HepG2 (cell line): ENCODE results near the gene MAMDC2. TPM values are rescaled to one million over a fixed set of nuclear protein-coding genes. Genes with fewer than 3 reads are reported as not detected.

Experiments
- E2F5 ChIP-seq: sonication (generic); formaldehyde crosslinking; conservative IDR thresholded peaks from 2 replicates; pipeline ENCODE4 v1.4.0; 2020; ENCODE audit warnings: missing genetic modification reagents
- HNF1B ChIP-seq: sonication (generic); formaldehyde crosslinking; IDR thresholded peaks from 2 replicates; pipeline ENCODE4 v1.5.1; 2020; ENCODE audit warnings: mild to moderate bottlenecking, moderate library complexity, missing genetic modification reagents
- KIAA2018 ChIP-seq: sonication (generic); formaldehyde crosslinking; IDR thresholded peaks from 2 replicates; pipeline ENCODE4 v1.5.0; 2020; ENCODE audit warnings: mild to moderate bottlenecking, missing genetic modification reagents, borderline replicate concordance
- MEIS2 ChIP-seq: sonication (generic); formaldehyde crosslinking; IDR thresholded peaks from 2 replicates; pipeline ENCODE4 v1.9.0; 2021; ENCODE audit warnings: mild to moderate bottlenecking, missing genetic modification reagents
- NCOA5 ChIP-seq: sonication (generic); formaldehyde crosslinking; IDR thresholded peaks from 2 replicates; pipeline ENCODE4 v1.4.0; 2020; ENCODE audit warnings: missing genetic modification reagents
- NFAT5 ChIP-seq: sonication (generic); formaldehyde crosslinking; IDR thresholded peaks from 2 replicates; pipeline ENCODE4 v1.4.0; 2020; ENCODE audit warnings: missing genetic modification reagents
- ZBTB14 ChIP-seq: sonication (generic); formaldehyde crosslinking; IDR thresholded peaks from 2 replicates; pipeline ENCODE4 v1.4.0; 2020; ENCODE audit warnings: missing genetic modification reagents
- ZNF101 ChIP-seq: sonication (generic); formaldehyde crosslinking; IDR thresholded peaks from 2 replicates; pipeline ENCODE4 v1.4.0; 2020; ENCODE audit warnings: mild to moderate bottlenecking, low read depth, missing genetic modification reagents, borderline replicate concordance
- ZNF510 ChIP-seq: sonication (generic); formaldehyde crosslinking; IDR thresholded peaks from 2 replicates; pipeline ENCODE4 v1.4.0; 2020; ENCODE audit warnings: low read depth, mild to moderate bottlenecking, missing genetic modification reagents
- polyA plus RNA-seq, 8 experiments: library from polyadenylated mRNA; depleted of rRNA in 3 of 8; stranded (reverse) in 7 of 8; unstranded in 1 of 8; fragments of >200 nt; fragmentation: Illumina TruSeq in 4 of 8; extraction: Trizol in 4 of 8; gene quantifications; 2 replicates each; pipeline versions ENCODE4 v1.2.1 to v1.2.3, GENCODE V29; 2011 to 2016; ENCODE audit warnings: low read depth in 4 of 8, missing spikeins in 1 of 8, mixed read lengths in 1 of 8; ENCODE audit not compliant: insufficient read depth in 1 of 8
- total RNA-seq, 5 experiments: library from RNA; depleted of rRNA; stranded (reverse); fragments of >200 nt; fragmentation: Illumina TruSeq; extraction: Trizol; gene quantifications; 2 replicates each; pipeline ENCODE4 v1.2.3, GENCODE V29; 2016; ENCODE audit warnings: low read depth in 1 of 5

Gene MAMDC2
- total and polyA plus RNA-seq, 2 of the 13 experiments (the other 11 are each of a cell fraction or from before 2014, with no cell fraction given) = not detected

- no peak for TF ChIP-seq KIAA2018
- peak; percentile 72; the same call in 1 of the 2 replicates for TF ChIP-seq ZNF101 (CRISPR knock-in tag)
- TF ChIP-seq E2F5 (CRISPR knock-in tag) = peak; percentile 41; the same call in 1 of the 2 replicates
- no peak for TF ChIP-seq NCOA5
- TF ChIP-seq NFAT5 (CRISPR knock-in tag) = peak; percentile 50; the same call in 1 of the 2 replicates
- TF ChIP-seq ZBTB14 (CRISPR knock-in tag) = peak; percentile 96
- TF ChIP-seq MEIS2 = 0 out of 2 replicates have a peak, but pooled peaks have one; percentile 48
- peak; percentile 73 for TF ChIP-seq HNF1B (CRISPR knock-in tag)
- peak; percentile 47; the same call in 1 of the 2 replicates for TF ChIP-seq ZNF510 (CRISPR knock-in tag)
Observed at GRCh38 chr9:70258692-70259511, 215.3 kb downstream of the MAMDC2 start, which contains the start of gene SMC5 (continued).
